Activated T-cell treated with anti-CD3 and anti-CD28 coated beads, Interleukin-2, amount 50 U/mL, for 4 hours (primary cell): ENCODE results near the gene CYS1. TPM values are rescaled to one million over a fixed set of nuclear protein-coding genes. Genes with fewer than 3 reads are reported as not detected.

Experiments used
- ATAC-seq, 2 donors: fragments of 200-7000 bp; cut with Tn5 transposase; one replicate each; pipeline ENCODE4 v1.10.0; 2021
- DNase-seq: peaks from one replicate; pipeline ENCODE4 v3.0.0-alpha.2; 2020
- H3K27me3 Mint-ChIP-seq: one replicate; pipeline ENCODE4 v1.8.0; 2021; ENCODE audit warnings: low read depth, mixed read lengths
- H3K36me3 Mint-ChIP-seq: one replicate; pipeline ENCODE4 v1.8.0; 2022; ENCODE audit warnings: mixed read lengths; ENCODE audit not compliant: insufficient read depth
- H3K4me1 Mint-ChIP-seq: one replicate; pipeline ENCODE4 v1.8.0; 2021; ENCODE audit warnings: low read depth, mixed read lengths
- H3K4me3 Mint-ChIP-seq: one replicate; pipeline ENCODE4 v1.8.0; 2021; ENCODE audit warnings: mild to moderate bottlenecking, moderate library complexity, mixed read lengths
- H3K9me3 Mint-ChIP-seq: one replicate; pipeline ENCODE4 v1.8.0; 2021; ENCODE audit warnings: mixed read lengths
- total RNA-seq, 3 donors: library from RNA; stranded (reverse); gene quantifications; one replicate each; pipeline ENCODE4 v1.2.1, GENCODE V29; 2021

The CYS1 gene
- total RNA-seq, 3 donors from 2014 or later, result 0.08 TPM; not detected in 2

GRCh38 chr2:10007435-10007834 is 72.8 kb downstream of the CYS1 start:
- DNase-seq (no peak), ATAC-seq (no peak)
- Mint-ChIP-seq H3K9me3 (no peaks in the 10 kb centered on the region), H3K4me1 (no peaks in the 10 kb centered on the region), H3K36me3 (no peaks in the 10 kb centered on the region), H3K27me3 (peaks cover 30% of the 10 kb centered on the region), H3K4me3 (no peak overlapping the region)

Other genes with a start within 250 kb of the CYS1 start
- gene TAF1B, start 236.9 kb downstream of the CYS1 start, total RNA-seq, result 10 to 100 TPM; 23.3 to 29.6 (median 26.4) TPM
- 1 to 10 TPM; 1.1 to 1.3 (median 1.1) TPM for gene GRHL1, start 128.7 kb downstream of the CYS1 start, total RNA-seq
- gene KLF11, start 36.9 kb downstream of the CYS1 start, total RNA-seq, result 10 to 100 TPM in 1 of 3 donors, 1 to 10 TPM in 2; 5.2 to 10.2 (median 5.7) TPM
- gene RRM2, start 42.3 kb upstream of the CYS1 start, total RNA-seq, result 10 to 100 TPM; 40.9 to 54.9 (median 51.6) TPM
- 10 to 100 TPM; 40.8 to 44.7 (median 43.3) TPM for gene HPCAL1, start 222.5 kb upstream of the CYS1 start, total RNA-seq